Liver (tissue), 9 donors: ENCODE results near the gene PPY. TPM values are rescaled to one million over a fixed set of nuclear protein-coding genes. Genes with fewer than 3 reads are reported as not detected.
"Not testable (repeated sequence)": the region's sequence is repeated elsewhere in the genome, so short reads cannot be mapped to it uniquely, and the experiment has no call there.

Experiments
- DNase-seq: peaks from one replicate; pipeline ENCODE4 v3.0.0-alpha.2; 2017; ENCODE audit warnings: low spot score
- H3K27ac ChIP-seq, 2 donors: one replicate each; pipeline ENCODE4 v1.7.0; 2013; ENCODE audit warnings: inconsistent platforms in 2 of 2, low read length in 2 of 2, control low read depth in 1 of 2, low read depth in 1 of 2, mild to moderate bottlenecking in 1 of 2
- H3K27me3 ChIP-seq, 4 donors: one replicate each; pipeline versions ENCODE4 v1.6.1 to v1.7.0; 2013; ENCODE audit warnings: low read length in 3 of 4, inconsistent platforms in 1 of 4, mild to moderate bottlenecking in 1 of 4, moderate library complexity in 1 of 4; ENCODE audit not compliant: control insufficient read depth in 4 of 4, insufficient read depth in 4 of 4
- H3K36me3 ChIP-seq, 4 donors: one replicate each; pipeline versions ENCODE4 v1.6.1 to v1.7.0; 2013; ENCODE audit warnings: low read length in 3 of 4, mild to moderate bottlenecking in 3 of 4, low read depth in 1 of 4, moderate library complexity in 1 of 4; ENCODE audit not compliant: control insufficient read depth in 4 of 4, insufficient read depth in 3 of 4
- H3K4me1 ChIP-seq, 4 donors: one replicate each; pipeline versions ENCODE4 v1.6.1 to v1.7.0; 2013; ENCODE audit warnings: low read length in 3 of 4, mild to moderate bottlenecking in 3 of 4, moderate library complexity in 1 of 4; ENCODE audit not compliant: control insufficient read depth in 4 of 4, insufficient read depth in 4 of 4
- H3K4me3 ChIP-seq, 3 donors: one replicate each; pipeline versions ENCODE4 v1.6.1 to v1.7.0; 2013; ENCODE audit warnings: low read length in 3 of 3, control low read depth in 1 of 3, low read depth in 1 of 3, mild to moderate bottlenecking in 1 of 3
- H3K9ac ChIP-seq, 2 donors: one replicate each; pipeline ENCODE4 v1.7.0; 2013; ENCODE audit warnings: low read length in 2 of 2, mild to moderate bottlenecking in 2 of 2, moderate library complexity in 2 of 2, control low read depth in 1 of 2, low read depth in 1 of 2
- H3K9me3 ChIP-seq, 4 donors: one replicate each; pipeline versions ENCODE4 v1.6.1 to v1.7.0; 2013; ENCODE audit warnings: low read length in 3 of 4; ENCODE audit not compliant: control insufficient read depth in 4 of 4
- ATF3 ChIP-seq: IDR thresholded peaks from 2 replicates; pipeline ENCODE4 v1.6.1; 2016; ENCODE audit warnings: antibody characterized with exemption
- CTCF ChIP-seq: fragments of 150-350 bp; IDR thresholded peaks from 2 replicates; pipeline ENCODE4 v1.5.1; 2017; ENCODE audit warnings: improper control_type of control experiment, low read depth, low read length; ENCODE audit not compliant: missing input control
- EGR1 ChIP-seq, 2 donors: IDR thresholded peaks; 2 replicates each; pipeline ENCODE4 v1.6.1; 2016 to 2018; ENCODE audit warnings: antibody characterized with exemption in 2 of 2, low read depth in 2 of 2
- FOXA1 ChIP-seq: IDR thresholded peaks from 2 replicates; pipeline ENCODE4 v1.6.1; 2016; ENCODE audit warnings: antibody characterized with exemption
- FOXA2 ChIP-seq: IDR thresholded peaks from 2 replicates; pipeline ENCODE4 v1.6.1; 2016; ENCODE audit warnings: antibody characterized with exemption
- GABPA ChIP-seq, 2 donors: IDR thresholded peaks in 1 of 2; conservative IDR thresholded peaks in 1 of 2; 2 replicates each; pipeline ENCODE4 v1.6.1; 2016; ENCODE audit warnings: antibody characterized with exemption in 2 of 2, mild to moderate bottlenecking in 1 of 2, moderate library complexity in 1 of 2
- HNF4A ChIP-seq, 2 donors: conservative IDR thresholded peaks; 2 replicates each; pipeline ENCODE4 v1.6.1; 2016; ENCODE audit warnings: antibody characterized with exemption in 2 of 2, mild to moderate bottlenecking in 2 of 2
- HNF4G ChIP-seq: IDR thresholded peaks from 2 replicates; pipeline ENCODE4 v1.6.1; 2016; ENCODE audit warnings: antibody characterized with exemption
- JUND ChIP-seq, 2 donors: IDR thresholded peaks; 2 replicates each; pipeline ENCODE4 v1.6.1; 2016; ENCODE audit warnings: antibody characterized with exemption in 2 of 2
- NR2F2 ChIP-seq: IDR thresholded peaks from 2 replicates; pipeline ENCODE4 v1.6.1; 2016; ENCODE audit warnings: antibody characterized with exemption
- RAD21 ChIP-seq, 2 donors: IDR thresholded peaks; 2 replicates each; pipeline ENCODE4 v1.6.1; 2016; ENCODE audit warnings: antibody characterized with exemption in 2 of 2, mild to moderate bottlenecking in 2 of 2
- REST ChIP-seq: IDR thresholded peaks from 2 replicates; pipeline ENCODE4 v1.6.1; 2016; ENCODE audit warnings: antibody characterized with exemption, mild to moderate bottlenecking
- RXRA ChIP-seq, 2 donors: IDR thresholded peaks; 2 replicates each; pipeline ENCODE4 v1.6.1; 2017 to 2018; ENCODE audit warnings: antibody characterized with exemption in 2 of 2, mild to moderate bottlenecking in 1 of 2
- SP1 ChIP-seq: IDR thresholded peaks from 2 replicates; pipeline ENCODE4 v1.6.1; 2018; ENCODE audit warnings: antibody characterized with exemption, mild to moderate bottlenecking
- TAF1 ChIP-seq: conservative IDR thresholded peaks from 2 replicates; pipeline ENCODE4 v1.6.1; 2016; ENCODE audit warnings: antibody characterized with exemption, mild to moderate bottlenecking
- YY1 ChIP-seq: IDR thresholded peaks from 2 replicates; pipeline ENCODE4 v1.6.1; 2016; ENCODE audit warnings: antibody characterized with exemption, mild to moderate bottlenecking
- ZBTB33 ChIP-seq: IDR thresholded peaks from 2 replicates; pipeline ENCODE4 v1.6.1; 2016; ENCODE audit warnings: antibody characterized with exemption
- WGBS: extraction: QIAGEN DNeasy Blood & Tissue Kit; methylation state at CpG from one replicate; pipeline ENCODE4 v1.1.7; 2013; 5-methylcytosine and 5-hydroxymethylcytosine counted together
- polyA plus RNA-seq, 2 donors: library from polyadenylated mRNA; stranded (reverse) in 1 of 2; unstranded in 1 of 2; fragments of 200-250 nt in 1 of 2; fragments of >200 nt in 1 of 2; fragmentation: Nextera tagmentation in 1 of 2; extraction: Ambion mirVana in 1 of 2; gene quantifications; one replicate each; pipeline versions ENCODE4 v1.2.1 to v1.2.3, GENCODE V29; 2013 to 2015
- total RNA-seq, 2 donors: library from RNA; depleted of rRNA; stranded (reverse); fragments of >200 nt; gene quantifications; one replicate each; pipeline ENCODE4 v1.2.3, GENCODE V29; 2014
- donor health status: healthy.
- donor health status: healthy.
- donor health status: healthy.
- donor health status: healthy.
- donor health status: healthy.

PPY gene
- total and polyA plus RNA-seq, 4 donors: not detected

- no peak overlapping the region for H3K27ac ChIP-seq
- no peak for TF ChIP-seq TAF1
- no peak for TF ChIP-seq RAD21 (IDR thresholded peaks at IDR 0.05)
- no peak for TF ChIP-seq FOXA1
- TF ChIP-seq EGR1 (IDR thresholded peaks at IDR 0.05; ENCODE audit: low read depth in 2 of 2): no peak
- no peak for TF ChIP-seq ZBTB33
- TF ChIP-seq NR2F2: no peak
- no peak for TF ChIP-seq REST
- TF ChIP-seq YY1: no peak
- TF ChIP-seq JUND (IDR thresholded peaks at IDR 0.05): no peak
- no peak for TF ChIP-seq CTCF
- no peak for TF ChIP-seq GABPA (IDR thresholded peaks at IDR 0.05 in 1 of 2, conservative IDR thresholded peaks at IDR 0.05 in 1 of 2)
- no peak for TF ChIP-seq ATF3
- TF ChIP-seq RXRA (IDR thresholded peaks at IDR 0.05): no peak
- TF ChIP-seq HNF4G: no peak
- no peak for TF ChIP-seq FOXA2
- no peak for TF ChIP-seq HNF4A (conservative IDR thresholded peaks at IDR 0.05)
- no peak for TF ChIP-seq SP1
- H3K9ac ChIP-seq: no peak overlapping the region
- no peak for DNase-seq
- WGBS: 81% methylated on average over 3 of the region's 3 CpGs
- H3K4me3 ChIP-seq: no peak overlapping the region
- peaks cover 0 to 13% (median 2%) of the 10 kb centered on the region in 4 donors for H3K27me3 ChIP-seq
- no peaks in the 10 kb centered on the region for H3K9me3 ChIP-seq
- H3K36me3 ChIP-seq: no peaks in the 10 kb centered on the region
- H3K4me1 ChIP-seq: peaks cover 0 to 8% (median 3%) of the 10 kb centered on the region in 4 donors
Observed at GRCh38 chr17:43897831-43898230, 44.4 kb downstream of the PPY start.

GRCh38 chr17:43894494-43894893 lies 47.8 kb downstream of the PPY start:
- H3K4me1 ChIP-seq, H3K9ac ChIP-seq, H3K27ac ChIP-seq, H3K36me3 ChIP-seq, H3K27me3 ChIP-seq, H3K9me3 ChIP-seq, H3K4me3 ChIP-seq, DNase-seq: not testable (repeated sequence)
- 94% methylated on average over 4 of the region's 4 CpGs for WGBS
